ENCODE data around the gene RNASE1. TPM values are rescaled to one million over a fixed set of nuclear protein-coding genes. Genes with fewer than 3 reads are reported as not detected.

Gene RNASE1
- total and polyA plus RNA-seq, 2 experiments from 2014 or later, result not detected

GRCh38 chr14:20789230-20789813 is 13.3 kb downstream of the RNASE1 start:
- no peak overlapping the region for H3K4me3 ChIP-seq
- TF ChIP-seq EZH2 (IDR thresholded peaks at IDR 0.05; ENCODE audit: insufficient read depth, poor library complexity, severe bottlenecking) (no peak), EZH2phosphoT487 (IDR thresholded peaks at IDR 0.05; ENCODE audit: insufficient read depth, low read depth) (no peak)
- H3K4me2 ChIP-seq (ENCODE audit: unreplicated experiment), result no peak overlapping the region
- no peaks in the 10 kb centered on the region for H3K4me1 ChIP-seq (ENCODE audit: insufficient read depth)
- H3K9me3 ChIP-seq (ENCODE audit: low read depth), result no peaks in the 10 kb centered on the region
- no peaks in the 10 kb centered on the region for H4K20me1 ChIP-seq (ENCODE audit: insufficient read depth)
- 48 to 49% methylated on average over 3 of the region's 3 CpGs for WGBS, 2 experiments (ENCODE audit: low coverage in 1 of 2, low lambda C conversion rate in 2 of 2, missing lambda C conversion rate in 2 of 2)
- no peak overlapping the region for H2AFZ ChIP-seq
- H3K9me2 ChIP-seq (ENCODE audit: insufficient read depth), result no peaks in the 10 kb centered on the region
- H3K9ac ChIP-seq, result no peak overlapping the region
- no peaks in the 10 kb centered on the region for H3F3A ChIP-seq (ENCODE audit: insufficient read depth)
- in situ Hi-C loops (cut with MboI), result no loop called here
- H3K27ac ChIP-seq, result no peak overlapping the region
- no peak for DNase-seq
- 0 out of 2 replicates have a peak, but pooled peaks cover 3% of the 10 kb centered on the region for H3K27me3 ChIP-seq (replicated peaks; ENCODE audit: insufficient read depth)
- no peaks in the 10 kb centered on the region for H3K36me3 ChIP-seq (ENCODE audit: low read depth)
- no peaks in the 10 kb centered on the region for H3K79me2 ChIP-seq (ENCODE audit: insufficient read depth)

- Histone ChIP-seq H2AFZ (no peak overlapping the region), H3K4me2 (ENCODE audit: unreplicated experiment) (no peak overlapping the region), H3K9me3 (ENCODE audit: low read depth) (no peaks in the 10 kb centered on the region), H3F3A (ENCODE audit: insufficient read depth) (no peaks in the 10 kb centered on the region), H3K36me3 (ENCODE audit: low read depth) (no peaks in the 10 kb centered on the region), H3K27me3 (replicated peaks; ENCODE audit: insufficient read depth) (no peaks in the 10 kb centered on the region), H4K20me1 (ENCODE audit: insufficient read depth) (no peaks in the 10 kb centered on the region), H3K79me2 (ENCODE audit: insufficient read depth) (no peaks in the 10 kb centered on the region), H3K9ac (no peak overlapping the region), H3K4me1 (ENCODE audit: insufficient read depth) (no peaks in the 10 kb centered on the region), H3K4me3 (no peak overlapping the region), H3K9me2 (ENCODE audit: insufficient read depth) (no peaks in the 10 kb centered on the region), H3K27ac (no peak overlapping the region)
- no peak for DNase-seq
- TF ChIP-seq EZH2 (IDR thresholded peaks at IDR 0.05; ENCODE audit: insufficient read depth, poor library complexity, severe bottlenecking), result no peak
- TF ChIP-seq EZH2phosphoT487 (IDR thresholded peaks at IDR 0.05; ENCODE audit: insufficient read depth, low read depth), result no peak
- WGBS, 2 experiments (ENCODE audit: low coverage in 1 of 2, low lambda C conversion rate in 2 of 2, missing lambda C conversion rate in 2 of 2), result 26 to 32% methylated on average over 4 of the region's 4 CpGs
- in situ Hi-C loops (cut with MboI), result no loop called here
Measured at GRCh38 chr14:20787025-20787424, 15.6 kb downstream of the RNASE1 start.

GRCh38 chr14:20782280-20782890 is 20.3 kb downstream of the RNASE1 start:
- Histone ChIP-seq H3K9ac (no peak overlapping the region), H3F3A (ENCODE audit: insufficient read depth) (no peaks in the 10 kb centered on the region), H3K9me3 (ENCODE audit: low read depth) (no peaks in the 10 kb centered on the region), H4K20me1 (ENCODE audit: insufficient read depth) (no peaks in the 10 kb centered on the region), H3K4me3 (no peak overlapping the region), H3K9me2 (ENCODE audit: insufficient read depth) (no peaks in the 10 kb centered on the region), H3K4me1 (ENCODE audit: insufficient read depth) (no peaks in the 10 kb centered on the region), H3K36me3 (ENCODE audit: low read depth) (no peaks in the 10 kb centered on the region), H3K27me3 (replicated peaks; ENCODE audit: insufficient read depth) (no peaks in the 10 kb centered on the region), H3K79me2 (ENCODE audit: insufficient read depth) (no peaks in the 10 kb centered on the region), H3K4me2 (ENCODE audit: unreplicated experiment) (no peak overlapping the region), H2AFZ (no peak overlapping the region), H3K27ac (no peak overlapping the region)
- in situ Hi-C loops (cut with MboI), result no loop called here
- TF ChIP-seq EZH2phosphoT487 (IDR thresholded peaks at IDR 0.05; ENCODE audit: insufficient read depth, low read depth) (no peak), EZH2 (IDR thresholded peaks at IDR 0.05; ENCODE audit: insufficient read depth, poor library complexity, severe bottlenecking) (no peak)
- 5 to 6% methylated on average over 5 of the region's 5 CpGs for WGBS, 2 experiments (ENCODE audit: low coverage in 1 of 2, low lambda C conversion rate in 2 of 2, missing lambda C conversion rate in 2 of 2)
- DNase-seq, result no peak

GRCh38 chr14:20781803-20782202 is 20.8 kb downstream of the RNASE1 start:
- no peaks in the 10 kb centered on the region for H3K9me2 ChIP-seq (ENCODE audit: insufficient read depth)
- in situ Hi-C loops (cut with MboI), result no loop called here
- H3K4me3 ChIP-seq, result no peak overlapping the region
- H3K27me3 ChIP-seq (replicated peaks; ENCODE audit: insufficient read depth), result no peaks in the 10 kb centered on the region
- WGBS, 2 experiments (ENCODE audit: low coverage in 1 of 2, low lambda C conversion rate in 2 of 2, missing lambda C conversion rate in 2 of 2), result 9 to 10% methylated on average over 4 of the region's 4 CpGs
- TF ChIP-seq EZH2 (IDR thresholded peaks at IDR 0.05; ENCODE audit: insufficient read depth, poor library complexity, severe bottlenecking) (no peak), EZH2phosphoT487 (IDR thresholded peaks at IDR 0.05; ENCODE audit: insufficient read depth, low read depth) (no peak)
- no peaks in the 10 kb centered on the region for H3K9me3 ChIP-seq (ENCODE audit: low read depth)
- no peak overlapping the region for H3K27ac ChIP-seq
- no peaks in the 10 kb centered on the region for H3K4me1 ChIP-seq (ENCODE audit: insufficient read depth)
- H3K9ac ChIP-seq, result no peak overlapping the region
- no peak overlapping the region for H2AFZ ChIP-seq
- no peaks in the 10 kb centered on the region for H3K79me2 ChIP-seq (ENCODE audit: insufficient read depth)
- no peaks in the 10 kb centered on the region for H4K20me1 ChIP-seq (ENCODE audit: insufficient read depth)
- no peak overlapping the region for H3K4me2 ChIP-seq (ENCODE audit: unreplicated experiment)
- H3F3A ChIP-seq (ENCODE audit: insufficient read depth), result no peaks in the 10 kb centered on the region
- H3K36me3 ChIP-seq (ENCODE audit: low read depth), result no peaks in the 10 kb centered on the region
- DNase-seq, result no peak
